Sigmoid colon (tissue), 4 donors: Measurements from ENCODE around the gene PRPF38A.

ENCODE experiments used
- EP300 ChIP-seq, 4 donors: sonication (generic); formaldehyde crosslinking; IDR thresholded peaks; one replicate each; pipeline ENCODE4 v1.6.1; 2017; ENCODE audit warnings: antibody characterized with exemption in 4 of 4
- POLR2AphosphoS5 ChIP-seq, 4 donors: sonication (generic); formaldehyde crosslinking; IDR thresholded peaks; one replicate each; pipeline ENCODE4 v1.6.1; 2017; ENCODE audit warnings: antibody characterized with exemption in 4 of 4
- TF ChIP-seq, protein P1 (sequence below), 4 experiments: fragments of 450-650 bp in 3 of 4; fragments of 200-600 bp in 1 of 4; IDR thresholded peaks; one replicate each; pipeline ENCODE4 v1.5.1; 2016 to 2019; ENCODE audit warnings: antibody characterized with exemption in 4 of 4, mild to moderate bottlenecking in 3 of 4, moderate library complexity in 2 of 4

DNA sequence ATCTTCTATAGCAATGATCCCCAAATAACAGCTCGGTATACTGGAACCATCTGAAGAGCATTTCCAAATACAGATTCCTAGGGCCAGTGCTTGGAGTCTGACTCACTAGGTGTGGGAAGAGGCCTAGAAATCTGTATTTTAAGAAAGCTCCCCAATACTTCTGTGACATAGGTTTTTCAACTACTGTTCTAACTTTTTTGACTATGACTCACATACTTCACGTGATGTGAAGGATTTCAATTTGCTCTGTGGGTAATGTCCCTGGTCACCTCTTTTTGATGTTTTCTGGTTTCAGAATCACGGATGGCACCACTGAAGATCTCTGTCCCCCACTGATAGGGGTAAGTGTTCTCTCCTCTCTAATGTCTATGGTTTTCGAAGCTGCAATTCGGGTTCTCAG, 11.2 kb upstream of the PRPF38A start:
- TF ChIP-seq POLR2AphosphoS5 (IDR thresholded peaks at IDR 0.05) (no peak), EP300 (IDR thresholded peaks at IDR 0.05) (no peak)
- TF ChIP-seq, protein P1, sequence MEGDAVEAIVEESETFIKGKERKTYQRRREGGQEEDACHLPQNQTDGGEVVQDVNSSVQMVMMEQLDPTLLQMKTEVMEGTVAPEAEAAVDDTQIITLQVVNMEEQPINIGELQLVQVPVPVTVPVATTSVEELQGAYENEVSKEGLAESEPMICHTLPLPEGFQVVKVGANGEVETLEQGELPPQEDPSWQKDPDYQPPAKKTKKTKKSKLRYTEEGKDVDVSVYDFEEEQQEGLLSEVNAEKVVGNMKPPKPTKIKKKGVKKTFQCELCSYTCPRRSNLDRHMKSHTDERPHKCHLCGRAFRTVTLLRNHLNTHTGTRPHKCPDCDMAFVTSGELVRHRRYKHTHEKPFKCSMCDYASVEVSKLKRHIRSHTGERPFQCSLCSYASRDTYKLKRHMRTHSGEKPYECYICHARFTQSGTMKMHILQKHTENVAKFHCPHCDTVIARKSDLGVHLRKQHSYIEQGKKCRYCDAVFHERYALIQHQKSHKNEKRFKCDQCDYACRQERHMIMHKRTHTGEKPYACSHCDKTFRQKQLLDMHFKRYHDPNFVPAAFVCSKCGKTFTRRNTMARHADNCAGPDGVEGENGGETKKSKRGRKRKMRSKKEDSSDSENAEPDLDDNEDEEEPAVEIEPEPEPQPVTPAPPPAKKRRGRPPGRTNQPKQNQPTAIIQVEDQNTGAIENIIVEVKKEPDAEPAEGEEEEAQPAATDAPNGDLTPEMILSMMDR (IDR thresholded peaks at IDR 0.05), result no peak
